PC-3 (cell line): ENCODE data around the gene ZNF850. TPM values are rescaled to one million over a fixed set of nuclear protein-coding genes. Genes with fewer than 3 reads are reported as not detected.

Experiments used
- ATAC-seq: fragments of 200-7000 bp; cut with Tn5 transposase; 2 replicates; pipeline ENCODE4 v1.9.1; 2020; ENCODE audit warnings: mild to moderate bottlenecking, moderate library complexity
- BruUV-seq: library from RNA; stranded (reverse); fragments of 400-500 nt; replicated peaks from 2 replicates; lab custom pipeline; 2021; lab: Mats Ljungman, UMichigan
- CTCF ChIA-PET: fragments of 300-600 bp; sonication (Branson Sonifier 250); formaldehyde crosslinking; loops from one replicate; lab custom pipeline; 2022; ENCODE audit warnings: antibody characterized with exemption; lab: Charles Lee
- POLR2A ChIA-PET: fragments of 300-600 bp; sonication (Branson Sonifier 250); formaldehyde crosslinking; loops from one replicate; lab custom pipeline; 2022; ENCODE audit warnings: antibody characterized with exemption; ENCODE audit not compliant: unreplicated experiment; lab: Charles Lee
- DNase-seq: peaks from one replicate; pipeline ENCODE4 v3.0.0-alpha.2; 2015
- H2AFZ ChIP-seq: fragments of 300-600 bp; sonication (generic); 2 replicates; pipeline ENCODE4 v1.6.0; 2016; ENCODE audit warnings: antibody characterized with exemption, low read length
- H3F3A ChIP-seq: fragments of 300-600 bp; sonication (generic); one replicate; pipeline ENCODE4 v1.6.0; 2017; ENCODE audit warnings: antibody characterized with exemption, low read length, control low read depth, mild to moderate bottlenecking; ENCODE audit not compliant: unreplicated experiment
- H3K27ac ChIP-seq: fragments of 300-600 bp; sonication (generic); 2 replicates; pipeline ENCODE4 v1.5.1; 2016; ENCODE audit warnings: mild to moderate bottlenecking, low read length
- H3K27me3 ChIP-seq: fragments of 300-600 bp; sonication (generic); 2 replicates; pipeline ENCODE4 v1.6.1; 2016; ENCODE audit warnings: low read length, mixed read lengths
- H3K36me3 ChIP-seq: fragments of 300-600 bp; sonication (generic); 2 replicates; pipeline ENCODE4 v1.6.1; 2016; ENCODE audit warnings: low read depth, mixed run types, low read length, mixed read lengths
- H3K4me1 ChIP-seq: fragments of 300-600 bp; sonication (generic); 2 replicates; pipeline ENCODE4 v1.5.1; 2016; ENCODE audit warnings: low read length; ENCODE audit not compliant: insufficient read depth
- H3K4me2 ChIP-seq: fragments of 300-600 bp; sonication (generic); 2 replicates; pipeline ENCODE4 v1.6.0; 2016; ENCODE audit warnings: low read length
- H3K4me3 ChIP-seq: fragments of 300-600 bp; sonication (generic); 2 replicates; pipeline ENCODE4 v1.5.1; 2016; ENCODE audit warnings: mild to moderate bottlenecking, low read length, mixed read lengths
- H3K79me2 ChIP-seq: fragments of 300-600 bp; sonication (generic); 2 replicates; pipeline ENCODE4 v1.6.1; 2017; ENCODE audit warnings: low read length, mixed read lengths
- H3K9ac ChIP-seq: fragments of 300-600 bp; sonication (generic); 2 replicates; pipeline ENCODE4 v1.6.0; 2016; ENCODE audit warnings: mild to moderate bottlenecking, low read length
- H3K9me2 ChIP-seq: fragments of 300-600 bp; sonication (generic); replicated peaks from 2 replicates; pipeline ENCODE4 v1.6.1; 2016; ENCODE audit warnings: mixed run types, low read length, mixed read lengths
- H3K9me3 ChIP-seq: fragments of 300-600 bp; sonication (generic); 2 replicates; pipeline ENCODE4 v1.6.1; 2016; ENCODE audit warnings: low read length, mixed read lengths
- H4K20me1 ChIP-seq: fragments of 300-600 bp; sonication (generic); 2 replicates; pipeline ENCODE4 v1.6.1; 2016; ENCODE audit warnings: low read length, mixed read lengths
- CTCF ChIP-seq: fragments of 300-600 bp; sonication (generic); conservative IDR thresholded peaks from 2 replicates; pipeline ENCODE4 v1.5.1; 2017; ENCODE audit warnings: antibody characterized with exemption, low read depth, mild to moderate bottlenecking, low read length
- EZH2 ChIP-seq: fragments of 300-600 bp; sonication (generic); IDR thresholded peaks from one replicate; pipeline ENCODE4 v1.6.1; 2017; ENCODE audit warnings: antibody characterized with exemption, mild to moderate bottlenecking, low read length; ENCODE audit not compliant: unreplicated experiment
- EZH2phosphoT487 ChIP-seq: fragments of 300-600 bp; sonication (generic); IDR thresholded peaks from 2 replicates; pipeline ENCODE4 v1.6.1; 2018; ENCODE audit warnings: mild to moderate bottlenecking, antibody characterized with exemption, low read length, borderline replicate concordance
- intact Hi-C: fragments of 100-400 bp; cut with micrococcal nuclease; formaldehyde crosslinking; loops from 2 replicates; pipeline ENCODE4 v1.9.0; 2023
- total RNA-seq: library from RNA; depleted of rRNA; stranded (reverse); fragments of >200 nt; gene quantifications from 2 replicates; pipeline ENCODE4 v1.2.3, GENCODE V29; 2014

The ZNF850 gene
- total RNA-seq, 1 experiment from 2014 or later = 1.2 TPM

GRCh38 chr19:36773223-36773579 is 594 bp upstream of the ZNF850 start:
- Histone ChIP-seq H3K27me3 (no peaks in the 10 kb centered on the region), H3K9me2 (no peaks in the 10 kb centered on the region), H3K9ac (peak overlapping the region; percentile 74; the same call in 1 of the 2 replicates), H3F3A (no peaks in the 10 kb centered on the region), H3K27ac (no peak overlapping the region), H3K4me3 (peak overlapping the region; percentile 85), H3K4me1 (no peaks in the 10 kb centered on the region), H2AFZ (peak overlapping the region; percentile 97), H3K36me3 (no peaks in the 10 kb centered on the region; the same call in 1 of the 2 replicates), H3K9me3 (no peaks in the 10 kb centered on the region), H4K20me1 (no peaks in the 10 kb centered on the region), H3K79me2 (no peaks in the 10 kb centered on the region; the same call in 1 of the 2 replicates), H3K4me2 (peak overlapping the region; percentile 92)
- ChIA-PET POLR2A (interaction anchor here (0.5 kb wide), 1 partner anchor 15 kb away, joined by 3 read pairs; no protein-coding TSS in a partner anchor), CTCF (no interaction called here)
- intact Hi-C loops = no loop called here
- DNase-seq (no peak), ATAC-seq (peak; percentile 33)
- no TSS peak for BruUV-seq
- TF ChIP-seq EZH2 (no peak), EZH2phosphoT487 (no peak), CTCF (no peak)

GRCh38 chr19:36771261-36772231 is 1.1 kb downstream of the ZNF850 start:
- no peaks in the 10 kb centered on the region for H3F3A ChIP-seq
- H4K20me1 ChIP-seq = no peaks in the 10 kb centered on the region
- ChIA-PET CTCF (no interaction called here), POLR2A (no interaction called here)
- no TSS peak for BruUV-seq
- ATAC-seq = no peak
- no peaks in the 10 kb centered on the region for H3K9me2 ChIP-seq
- H3K9ac ChIP-seq = peak overlapping the region; percentile 74
- intact Hi-C loops = no loop called here
- peak overlapping the region; percentile 92 for H3K4me2 ChIP-seq
- TF ChIP-seq EZH2phosphoT487 = no peak
- no peak for TF ChIP-seq CTCF
- TF ChIP-seq EZH2 = no peak
- H2AFZ ChIP-seq = peak overlapping the region; percentile 97
- H3K9me3 ChIP-seq = 0 out of 2 replicates have a peak, but pooled peaks cover 1% of the 10 kb centered on the region
- no peaks in the 10 kb centered on the region; the same call in 1 of the 2 replicates for H3K36me3 ChIP-seq
- no peaks in the 10 kb centered on the region; the same call in 1 of the 2 replicates for H3K79me2 ChIP-seq
- DNase-seq = peak; percentile 11
- no peaks in the 10 kb centered on the region for H3K27me3 ChIP-seq
- H3K27ac ChIP-seq = no peak overlapping the region
- no peaks in the 10 kb centered on the region for H3K4me1 ChIP-seq
- peak overlapping the region; percentile 85 for H3K4me3 ChIP-seq
